IMR-90 (cell line): ENCODE results near the gene STOML1. TPM values are rescaled to one million over a fixed set of nuclear protein-coding genes. Genes with fewer than 3 reads are reported as not detected.

Experiments used
- ATAC-seq: fragments of 200-7000 bp; cut with Tn5 transposase; 2 replicates; pipeline ENCODE4 v1.9.1; 2020; ENCODE audit warnings: low read depth, mild to moderate bottlenecking, moderate library complexity
- BruUV-seq: library from RNA; stranded (reverse); fragments of 400-500 nt; replicated peaks from 2 replicates; lab custom pipeline; 2021; lab: Mats Ljungman, UMichigan
- CTCF ChIA-PET: fragments of 300-600 bp; formaldehyde crosslinking; extraction: SDS; loops from one replicate; lab custom pipeline; 2021; ENCODE audit warnings: antibody characterized with exemption; lab: Yijun Ruan, JAX
- POLR2A ChIA-PET: fragments of 300-600 bp; sonication (Branson Sonifier 250); formaldehyde crosslinking; loops from one replicate; lab custom pipeline; 2022; ENCODE audit warnings: antibody characterized with exemption; ENCODE audit not compliant: unreplicated experiment; lab: Charles Lee
- DNase-seq: peaks from one replicate; pipeline ENCODE4 v3.0.0; 2013
- H2AFZ ChIP-seq: replicated peaks from 2 replicates; pipeline ENCODE3; 2013; ENCODE audit warnings: low read length, mild to moderate bottlenecking; ENCODE audit not compliant: poor library complexity
- H2AK5ac ChIP-seq: 2 replicates; pipeline ENCODE4 v1.6.1; 2013; ENCODE audit warnings: low read depth, low read length, inconsistent platforms
- H2AK9ac ChIP-seq: replicated peaks from 2 replicates; pipeline ENCODE3; 2013; ENCODE audit warnings: mild to moderate bottlenecking, low read depth, low read length, moderate library complexity; ENCODE audit not compliant: poor library complexity
- H2BK120ac ChIP-seq: 2 replicates; pipeline ENCODE4 v1.6.1; 2013; ENCODE audit warnings: low read depth, low read length, inconsistent platforms
- H2BK15ac ChIP-seq: 3 replicates; pipeline ENCODE4 v1.6.1; 2013; ENCODE audit warnings: low read depth, low read length, inconsistent platforms
- H2BK20ac ChIP-seq: 2 replicates; pipeline ENCODE4 v1.6.1; 2013; ENCODE audit warnings: low read depth, mild to moderate bottlenecking, inconsistent platforms, low read length, moderate library complexity
- H2BK5ac ChIP-seq: 2 replicates; pipeline ENCODE4 v1.6.1; 2013; ENCODE audit warnings: mild to moderate bottlenecking, low read depth, low read length, inconsistent platforms; ENCODE audit not compliant: poor library complexity, severe bottlenecking
- H3K14ac ChIP-seq: replicated peaks from 2 replicates; pipeline ENCODE4 v1.6.1; 2013; ENCODE audit warnings: low read depth, low read length, inconsistent platforms
- H3K18ac ChIP-seq: 2 replicates; pipeline ENCODE4 v1.6.1; 2013; ENCODE audit warnings: low read depth, low read length, control low read depth
- H3K23ac ChIP-seq: 2 replicates; pipeline ENCODE4 v1.6.1; 2013; ENCODE audit warnings: low read depth, low read length, inconsistent platforms
- H3K27ac ChIP-seq: 2 replicates; pipeline ENCODE4 v1.5.1; 2013; ENCODE audit warnings: mild to moderate bottlenecking, control low read depth, low read length; ENCODE audit not compliant: insufficient read depth
- H3K27me3 ChIP-seq: 2 replicates; pipeline ENCODE4 v1.6.1; 2013; ENCODE audit warnings: low read length; ENCODE audit not compliant: control insufficient read depth, insufficient read depth
- H3K36me3 ChIP-seq: 2 replicates; pipeline ENCODE4 v1.6.1; 2013; ENCODE audit warnings: low read length, mixed read lengths; ENCODE audit not compliant: control insufficient read depth, insufficient read depth
- H3K4ac ChIP-seq: 2 replicates; pipeline ENCODE4 v1.6.1; 2013; ENCODE audit warnings: low read depth, low read length, inconsistent platforms
- H3K4me1 ChIP-seq: 2 replicates; pipeline ENCODE4 v1.6.1; 2013; ENCODE audit warnings: low read length, mixed read lengths; ENCODE audit not compliant: control insufficient read depth, insufficient read depth
- H3K4me2 ChIP-seq: 2 replicates; pipeline ENCODE4 v1.6.1; 2013; ENCODE audit warnings: low read depth, mild to moderate bottlenecking, control low read depth, low read length, moderate library complexity
- H3K4me3 ChIP-seq: 2 replicates; pipeline ENCODE4 v1.5.1; 2013; ENCODE audit warnings: low read depth, mild to moderate bottlenecking, control low read depth, low read length, moderate library complexity; ENCODE audit not compliant: insufficient read depth
- H3K56ac ChIP-seq: 2 replicates; pipeline ENCODE4 v1.6.1; 2013; ENCODE audit warnings: low read length, inconsistent platforms; ENCODE audit not compliant: insufficient read depth; ENCODE audit errors: extremely low read depth
- H3K79me1 ChIP-seq, 2 experiments: 2 replicates each; pipeline ENCODE4 v1.6.1; 2013; ENCODE audit warnings: low read length in 2 of 2, inconsistent platforms in 1 of 2, low read depth in 1 of 2
- H3K9ac ChIP-seq: 2 replicates; pipeline ENCODE4 v1.6.1; 2013; ENCODE audit warnings: low read depth, low read length, control low read depth
- H3K9me1 ChIP-seq: 2 replicates; pipeline ENCODE4 v1.6.1; 2013; ENCODE audit warnings: low read length, inconsistent platforms; ENCODE audit not compliant: insufficient read depth
- H3K9me3 ChIP-seq: 2 replicates; pipeline ENCODE4 v1.6.1; 2013; ENCODE audit warnings: low read length; ENCODE audit not compliant: control insufficient read depth, insufficient read depth
- H4K20me1 ChIP-seq: 2 replicates; pipeline ENCODE4 v1.6.1; 2013; ENCODE audit warnings: low read length, inconsistent platforms; ENCODE audit not compliant: insufficient read depth
- H4K5ac ChIP-seq: 2 replicates; pipeline ENCODE4 v1.6.1; 2013; ENCODE audit warnings: mild to moderate bottlenecking, low read depth, low read length, control low read depth
- H4K8ac ChIP-seq, 2 experiments: 2 replicates each; pipeline ENCODE4 v1.6.1; 2013; ENCODE audit warnings: low read depth in 2 of 2, low read length in 2 of 2, control low read depth in 1 of 2, inconsistent platforms in 1 of 2
- H4K91ac ChIP-seq: 2 replicates; pipeline ENCODE4 v1.6.1; 2013; ENCODE audit warnings: low read depth, low read length, inconsistent platforms; ENCODE audit not compliant: insufficient read depth
- BHLHE40 ChIP-seq: fragments of 150-350 bp; IDR thresholded peaks from 2 replicates; pipeline ENCODE4 v1.6.1; 2016; ENCODE audit warnings: mild to moderate bottlenecking, low read depth, low read length
- CEBPB ChIP-seq: IDR thresholded peaks from 2 replicates; pipeline ENCODE4 v1.6.1; 2012; ENCODE audit warnings: low read depth, low read length, improper control_type of control experiment
- CHD1 ChIP-seq: IDR thresholded peaks from 2 replicates; pipeline ENCODE4 v1.6.1; 2012; ENCODE audit warnings: low read depth, low read length, improper control_type of control experiment
- CTCF ChIP-seq: conservative IDR thresholded peaks from 2 replicates; pipeline ENCODE4 v1.5.1; 2012; ENCODE audit warnings: mild to moderate bottlenecking, low read depth, low read length, improper control_type of control experiment
- ELK1 ChIP-seq: fragments of 150-350 bp; IDR thresholded peaks from 2 replicates; pipeline ENCODE4 v1.6.1; 2016; ENCODE audit warnings: low read depth, mild to moderate bottlenecking, low read length, moderate library complexity, borderline replicate concordance
- FOS ChIP-seq: fragments of 150-350 bp; IDR thresholded peaks from 2 replicates; pipeline ENCODE4 v1.6.1; 2016; ENCODE audit warnings: low read depth, low read length
- MAFK ChIP-seq: IDR thresholded peaks from 2 replicates; pipeline ENCODE4 v1.6.1; 2012; ENCODE audit warnings: low read depth, low read length, improper control_type of control experiment
- MAZ ChIP-seq: IDR thresholded peaks from 2 replicates; pipeline ENCODE4 v1.6.1; 2012; ENCODE audit warnings: low read depth, mild to moderate bottlenecking, low read length, improper control_type of control experiment, moderate library complexity, borderline replicate concordance
- MXI1 ChIP-seq: IDR thresholded peaks from 2 replicates; pipeline ENCODE4 v1.6.1; 2012; ENCODE audit warnings: low read depth, mild to moderate bottlenecking, low read length, moderate library complexity, borderline replicate concordance
- NFE2L2 ChIP-seq: fragments of 150-350 bp; IDR thresholded peaks from 2 replicates; pipeline ENCODE4 v1.6.1; 2016; ENCODE audit warnings: low read depth, mild to moderate bottlenecking, low read length
- POLR2A ChIP-seq: IDR thresholded peaks from 2 replicates; pipeline ENCODE4 v1.6.1; 2012; ENCODE audit warnings: mild to moderate bottlenecking, low read depth, low read length
- RAD21 ChIP-seq: IDR thresholded peaks from 2 replicates; pipeline ENCODE4 v1.6.1; 2012; ENCODE audit warnings: low read length, improper control_type of control experiment
- RCOR1 ChIP-seq: IDR thresholded peaks from 2 replicates; pipeline ENCODE4 v1.6.1; 2012; ENCODE audit warnings: mild to moderate bottlenecking, low read length, improper control_type of control experiment; ENCODE audit not compliant: insufficient replicate concordance
- RFX5 ChIP-seq: IDR thresholded peaks from 2 replicates; pipeline ENCODE4 v1.8.0; 2012; ENCODE audit warnings: low read depth, mild to moderate bottlenecking, low read length, moderate library complexity
- SMC3 ChIP-seq: fragments of 150-350 bp; IDR thresholded peaks from 2 replicates; pipeline ENCODE4 v1.6.1; 2016; ENCODE audit warnings: low read depth, mild to moderate bottlenecking, antibody characterized with exemption, low read length, moderate library complexity
- USF2 ChIP-seq: fragments of 150-350 bp; IDR thresholded peaks from 2 replicates; pipeline ENCODE4 v1.6.1; 2017; ENCODE audit warnings: mild to moderate bottlenecking, antibody characterized with exemption, low read length, low read depth
- WGBS, 2 experiments: methylation state at CpG; one replicate each; pipeline versions ENCODE4 v1.1.5 to v1.1.7; 2013; ENCODE audit warnings: missing lambda C conversion rate in 2 of 2; ENCODE audit not compliant: insufficient read length in 1 of 2; ENCODE audit errors: extremely low coverage in 2 of 2; 5-methylcytosine and 5-hydroxymethylcytosine counted together
- dilution Hi-C: fragments of 300-500 bp; cut with HindIII; formaldehyde crosslinking; loops from one replicate; pipeline ENCODE4 v1.14.3; 2018; ENCODE audit warnings: low sequenced_read_pairs; ENCODE audit not compliant: unreplicated experiment
- in situ Hi-C: fragments of 300-500 bp; cut with MboI; formaldehyde crosslinking; loops from 3 replicates; pipeline ENCODE4 v1.14.3; 2019; ENCODE audit warnings: low sequenced_read_pairs, inconsistent platforms, mixed read lengths
- intact Hi-C: fragments of 100-400 bp; cut with micrococcal nuclease; formaldehyde crosslinking; loops from 2 replicates; pipeline ENCODE4 v1.10.0; 2022
- polyA plus RNA-seq, 3 experiments: library from polyadenylated mRNA; depleted of rRNA; stranded (reverse); fragments of >200 nt; gene quantifications; 2 replicates each; pipeline ENCODE4 v1.2.3, GENCODE V29; 2012; ENCODE audit warnings: low replicate concordance in 1 of 3
- total RNA-seq: library from RNA; depleted of rRNA; stranded (reverse); fragments of >200 nt; gene quantifications from 2 replicates; pipeline ENCODE4 v1.2.3, GENCODE V29; 2012

Gene STOML1
- total and polyA plus RNA-seq, 2 of the 4 experiments (the other 2 are of a cell fraction), result 11.8 to 21.2 TPM

- Histone ChIP-seq H3K9me1 (peaks cover 18% of the 10 kb centered on the region), H2BK15ac (no peak overlapping the region), H4K8ac (no peak overlapping the region), H3K36me3 (no peaks in the 10 kb centered on the region), H3K56ac (no peak overlapping the region), H3K27me3 (0 out of 2 replicates have a peak, but pooled peaks cover 3% of the 10 kb centered on the region), H4K20me1 (no peaks in the 10 kb centered on the region), H4K91ac (no peak overlapping the region), H3K9ac (no peak overlapping the region), H4K5ac (no peak overlapping the region), H3K4me1 (peaks cover 25% of the 10 kb centered on the region), H3K23ac (no peak overlapping the region), H3K27ac (no peak overlapping the region), H3K14ac (no peak overlapping the region), H2BK20ac (no peak overlapping the region), H3K79me1 (peaks cover 0 to 8% of the 10 kb centered on the region in 2 experiments; a peak in 1 of 4 replicates), H2BK5ac (no peak overlapping the region), H3K4me2 (no peak overlapping the region), H2BK120ac (no peak overlapping the region), H3K18ac (no peak overlapping the region), H3K4ac (no peak overlapping the region), H3K4me3 (no peak overlapping the region), H2AK9ac (no peak overlapping the region), H2AK5ac (no peak overlapping the region), H3K9me3 (no peaks in the 10 kb centered on the region; the same call in 1 of the 2 replicates), H2AFZ (no peak overlapping the region)
- intact Hi-C loops, result loop anchor here (1.0 kb wide), 1 partner anchor 31 kb away; no protein-coding TSS in a partner anchor
- dilution Hi-C loops, result no loop called here
- no CpG with 5 or more reads among the region's 3 CpGs for WGBS, 2 experiments
- in situ Hi-C loops, result loop anchor here (5.0 kb wide), 2 partner anchors 153 to 338 kb away; partner anchors contain the start of gene ISLR2
- no peak for DNase-seq
- BruUV-seq, result no TSS peak
- no peak for ATAC-seq
- no peak for TF ChIP-seq MAFK
- no peak for TF ChIP-seq CTCF
- no peak for TF ChIP-seq RCOR1
- no peak for TF ChIP-seq MAZ
- no peak for TF ChIP-seq BHLHE40
- no peak for TF ChIP-seq MXI1
- no peak for TF ChIP-seq RFX5
- no peak for TF ChIP-seq NFE2L2
- TF ChIP-seq CEBPB, result no peak
- no peak for TF ChIP-seq RAD21
- TF ChIP-seq ELK1, result no peak
- TF ChIP-seq SMC3, result no peak
- TF ChIP-seq CHD1, result no peak
- no peak for TF ChIP-seq POLR2A
- no peak for TF ChIP-seq FOS
- no peak for TF ChIP-seq USF2
- ChIA-PET CTCF (interaction anchor here (0.6 to 0.9 kb wide), 2 partner anchors 13 to 61 kb away, joined by 3 read pairs; no protein-coding TSS in a partner anchor), POLR2A (no interaction called here)
These were observed 13.2 kb downstream of the STOML1 start for GRCh38 chr15:73978896-73979295.
